GM08714 (cell line): Measurements from ENCODE around the gene SLC35F6.
A peak's percentile ranks its signal among the peaks of the same experiment; 100 is the strongest.
"Not testable (repeated sequence)": the region's sequence is repeated elsewhere in the genome, so short reads cannot be mapped to it uniquely, and the experiment has no call there.

Experiments used
- H3K4me3 ChIP-seq: fragments of 200-500 bp; sonication (Bioruptor generic); 2 replicates; pipeline ENCODE4 v1.5.1; 2014; ENCODE audit warnings: mild to moderate bottlenecking, low read length, inconsistent platforms
- ZNF274 ChIP-seq: IDR thresholded peaks from 2 replicates; pipeline ENCODE4 v1.6.1; 2012; ENCODE audit warnings: mild to moderate bottlenecking, low read depth, low read length

SLC35F6 gene

GRCh38 chr2:26776195-26776800, 12.2 kb downstream of the SLC35F6 start:
- no peak overlapping the region for H3K4me3 ChIP-seq
- TF ChIP-seq ZNF274, result no peak

DNA sequence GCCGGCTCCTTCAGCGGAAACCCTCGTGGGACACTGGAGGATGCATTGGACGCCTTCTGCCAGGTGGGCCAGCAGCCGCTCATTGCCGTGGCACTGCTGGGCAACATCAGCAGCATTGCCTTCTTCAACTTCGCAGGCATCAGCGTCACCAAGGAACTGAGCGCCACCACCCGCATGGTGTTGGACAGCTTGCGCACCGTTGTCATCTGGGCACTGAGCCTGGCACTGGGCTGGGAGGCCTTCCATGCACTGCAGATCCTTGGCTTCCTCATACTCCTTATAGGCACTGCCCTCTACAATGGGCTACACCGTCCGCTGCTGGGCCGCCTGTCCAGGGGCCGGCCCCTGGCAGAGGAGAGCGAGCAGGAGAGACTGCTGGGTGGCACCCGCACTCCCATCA, 14.0 kb downstream of the SLC35F6 start:
- no peak for TF ChIP-seq ZNF274
- no peak overlapping the region for H3K4me3 ChIP-seq

DNA sequence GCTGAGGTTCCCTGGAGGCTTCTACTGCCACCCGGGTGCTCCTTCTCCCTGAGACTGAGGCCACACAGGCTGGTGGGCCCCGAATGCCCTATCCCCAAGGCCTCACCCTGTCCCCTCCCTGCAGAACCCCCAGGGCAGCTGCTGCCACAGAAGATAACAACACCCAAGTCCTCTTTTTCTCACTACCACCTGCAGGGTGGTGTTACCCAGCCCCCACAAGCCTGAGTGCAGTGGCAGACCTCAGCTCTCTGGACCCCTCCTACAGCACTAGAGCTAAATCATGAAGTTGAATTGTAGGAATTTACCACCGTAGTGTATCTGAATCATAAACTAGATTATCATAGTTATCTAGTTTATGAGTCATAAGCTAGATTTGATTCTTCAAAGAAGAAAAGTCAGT, 14.4 kb downstream of the SLC35F6 start:
- TF ChIP-seq ZNF274, result no peak

GRCh38 chr2:26780203-26780760, 16.2 kb downstream of the SLC35F6 start:
- no peak for TF ChIP-seq ZNF274
- no peak overlapping the region for H3K4me3 ChIP-seq

More for the DNA sequence above, 14.4 kb downstream of the SLC35F6 start:
- no peak overlapping the region for H3K4me3 ChIP-seq

- H3K4me3 ChIP-seq, result no peak overlapping the region
- TF ChIP-seq ZNF274, result no peak
Measured at GRCh38 chr2:26782876-26783704, 19.0 kb downstream of the SLC35F6 start.

DNA sequence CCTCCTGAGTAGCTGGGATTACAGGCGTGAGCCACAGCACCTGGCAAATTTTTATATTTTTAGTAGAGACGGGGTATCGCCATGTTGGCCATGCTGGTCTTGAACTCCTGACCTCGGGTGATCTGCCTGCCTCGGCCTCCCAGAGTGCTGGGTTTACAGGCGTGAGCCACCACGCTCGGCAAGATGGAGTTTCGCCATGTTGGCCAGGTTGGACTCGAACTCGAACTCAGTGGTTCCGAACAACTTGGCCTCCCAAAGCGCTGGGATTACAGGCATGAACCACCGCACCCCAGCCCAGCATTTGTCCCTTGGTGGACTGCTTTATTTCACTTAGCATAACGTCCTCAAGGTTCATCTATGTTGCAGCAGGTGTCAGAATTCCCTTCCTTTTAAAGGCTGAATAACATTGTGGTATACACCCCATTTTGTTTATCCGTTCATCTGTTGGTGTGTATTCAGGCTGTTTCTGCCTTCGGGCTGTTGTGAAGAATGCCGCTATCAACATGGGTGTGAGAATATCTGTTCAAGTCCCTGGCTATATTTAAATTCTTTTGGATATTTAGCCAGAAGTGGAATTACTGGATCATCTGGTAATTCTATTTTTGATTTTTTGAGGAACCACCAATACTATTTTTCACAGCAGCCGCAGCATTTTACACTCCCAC, 20.6 kb downstream of the SLC35F6 start:
- no peak for TF ChIP-seq ZNF274
- no peak overlapping the region for H3K4me3 ChIP-seq

DNA sequence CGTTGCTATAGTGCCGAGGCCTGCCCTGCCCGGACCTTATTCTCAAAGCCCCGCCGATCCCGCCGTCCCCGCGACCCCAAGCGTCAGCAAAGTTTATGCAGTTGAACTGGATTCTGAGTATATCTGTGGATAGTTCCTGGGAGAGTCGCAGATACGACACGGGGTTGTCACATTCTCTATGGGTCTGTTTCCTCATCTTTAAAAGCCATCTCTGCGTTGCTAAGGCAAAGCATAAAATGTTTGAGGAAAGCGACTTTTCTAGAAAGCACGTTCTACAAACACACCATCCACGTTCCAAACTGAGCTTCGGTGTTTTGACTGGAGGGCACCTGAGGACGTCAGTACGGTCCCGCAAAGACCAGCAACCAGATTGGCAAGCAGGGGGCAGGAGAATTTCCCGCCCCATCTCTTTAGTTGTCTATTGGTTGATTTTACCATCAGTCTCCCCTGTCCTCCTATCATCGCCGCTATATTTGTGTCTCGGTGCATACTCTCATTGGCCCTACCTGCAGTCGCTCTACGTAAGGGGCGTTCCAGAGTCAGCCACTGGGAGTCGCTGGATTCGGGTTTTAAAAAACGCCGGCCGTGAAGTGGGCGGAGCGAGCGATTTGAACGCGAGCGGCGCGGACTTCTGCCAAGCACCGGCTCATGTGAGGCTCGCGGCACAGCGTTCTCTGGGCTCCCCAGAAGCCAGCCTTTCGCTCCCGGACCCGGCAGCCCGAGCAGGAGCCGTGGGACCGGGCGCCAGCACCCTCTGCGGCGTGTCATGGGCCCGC, 21.5 kb downstream of the SLC35F6 start, which contains the start of gene CENPA:
Gene CENPA, plus strand, starts transcription at position 626 of the 776 bp plus-strand sequence. Its CDS starts 141 bp downstream, at position 767.
- peak within 1 kb of the TSS; percentile 94 for H3K4me3 ChIP-seq
- no peak for TF ChIP-seq ZNF274

DNA sequence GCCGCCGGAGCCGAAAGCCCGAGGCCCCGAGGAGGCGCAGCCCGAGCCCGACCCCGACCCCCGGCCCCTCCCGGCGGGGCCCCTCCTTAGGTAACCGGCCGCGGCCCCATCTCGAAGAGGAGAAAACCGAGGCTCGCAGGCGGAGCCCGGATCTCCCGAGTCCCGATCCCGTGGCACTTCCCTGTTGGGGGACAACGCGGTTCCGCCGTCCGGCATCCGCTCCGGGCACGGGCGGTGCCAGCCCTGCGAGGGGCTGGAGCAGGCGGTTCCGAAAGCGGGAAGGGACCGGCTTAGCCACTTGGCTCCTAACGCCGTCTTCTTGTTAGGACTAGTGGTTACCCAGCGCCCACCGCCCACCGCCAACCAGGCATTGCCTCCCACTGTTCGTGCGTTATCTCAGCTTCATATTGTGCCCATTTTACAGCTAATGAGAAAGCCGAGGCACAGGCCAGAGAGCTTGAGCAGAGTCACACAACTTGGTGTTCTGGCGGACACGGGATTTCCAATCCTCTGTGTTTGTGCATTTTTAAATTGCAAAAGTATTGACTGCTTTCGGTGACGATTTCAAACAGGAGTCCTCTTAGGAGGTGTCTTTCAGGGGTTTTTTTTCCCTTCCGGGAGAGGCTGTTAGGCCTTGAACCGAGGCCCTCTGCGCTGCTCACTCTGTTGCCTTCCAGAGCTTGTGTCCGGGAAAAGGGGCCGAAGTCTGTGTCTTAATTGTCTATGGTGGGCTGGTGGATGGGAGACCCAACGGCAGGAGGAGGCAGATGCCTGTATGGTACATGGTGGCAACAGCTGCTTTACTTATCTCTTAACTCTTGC, 22.3 kb downstream of the SLC35F6 start:
- peak overlapping the region; percentile 94 for H3K4me3 ChIP-seq
- no peak for TF ChIP-seq ZNF274

DNA sequence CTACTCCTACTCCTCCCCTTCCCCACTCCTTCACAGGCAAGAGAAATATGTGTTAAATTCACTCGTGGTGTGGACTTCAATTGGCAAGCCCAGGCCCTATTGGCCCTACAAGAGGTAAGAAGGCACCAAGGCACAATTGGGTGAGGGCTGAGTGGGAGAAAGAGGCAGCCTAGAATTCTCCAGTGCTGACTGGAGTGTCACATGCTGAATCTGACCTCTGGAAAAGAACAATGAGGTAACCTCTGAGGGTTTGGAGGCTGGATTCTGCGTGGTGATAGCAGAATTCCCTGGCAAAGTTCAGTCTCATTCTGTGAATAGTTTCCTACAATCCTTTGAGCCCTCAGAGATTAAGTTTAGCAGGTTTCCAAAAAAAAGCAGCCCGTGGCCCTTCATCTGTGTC, 28.6 kb downstream of the SLC35F6 start:
- TF ChIP-seq ZNF274, result no peak
- no peak overlapping the region for H3K4me3 ChIP-seq

GRCh38 chr2:26793518-26793917, 29.4 kb downstream of the SLC35F6 start:
- TF ChIP-seq ZNF274, result no peak
- H3K4me3 ChIP-seq, result no peak overlapping the region

GRCh38 chr2:26795135-26795534, 31.1 kb downstream of the SLC35F6 start:
- not testable (repeated sequence) for H3K4me3 ChIP-seq

DNA sequence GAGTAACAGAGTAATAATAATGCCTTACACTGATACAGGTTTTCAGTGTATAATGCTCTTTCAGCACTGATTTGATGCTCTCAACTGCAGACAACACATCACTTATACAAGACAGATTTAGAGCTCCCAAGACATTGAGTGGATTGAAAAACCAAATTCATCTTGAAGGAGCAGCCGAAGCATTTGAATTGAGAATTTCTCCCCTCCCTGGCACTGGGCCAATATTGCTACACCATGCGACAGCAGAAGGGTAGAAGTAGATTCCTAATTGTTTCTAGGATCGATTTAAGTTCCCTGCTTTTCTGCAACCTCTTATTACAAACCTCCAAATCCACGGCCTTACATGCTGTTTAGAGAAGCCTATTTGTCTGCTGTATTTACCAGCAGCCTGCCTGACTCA, 37.2 kb downstream of the SLC35F6 start:
- TF ChIP-seq ZNF274, result no peak
- H3K4me3 ChIP-seq, result no peak overlapping the region

GRCh38 chr2:26801796-26802195, 37.7 kb downstream of the SLC35F6 start:
- no peak for TF ChIP-seq ZNF274
- no peak overlapping the region for H3K4me3 ChIP-seq

GRCh38 chr2:26805241-26805676, 41.2 kb downstream of the SLC35F6 start:
- no peak for TF ChIP-seq ZNF274
- H3K4me3 ChIP-seq, result no peak overlapping the region
